ENCODE results near the gene PHTF2.
A peak's percentile ranks its signal among the peaks of the same experiment; 100 is the strongest.

The PHTF2 gene

GRCh38 chr7:77985974-77986339 lies 187.4 kb downstream of the PHTF2 start:
- Histone ChIP-seq H3K27ac (replicated peaks) (no peak overlapping the region), H3K4me3 (replicated peaks; ENCODE audit: insufficient read depth, low read length) (no peak overlapping the region), H3K27me3 (ENCODE audit: insufficient read depth, poor library complexity, severe bottlenecking) (no peaks in the 10 kb centered on the region)
- TF ChIP-seq REST (IDR thresholded peaks at IDR 0.05; ENCODE audit: insufficient replicate concordance, low read depth) (no peak), SPI1 (IDR thresholded peaks at IDR 0.05; ENCODE audit: borderline replicate concordance, low read depth) (no peak), GABPA (IDR thresholded peaks at IDR 0.05; ENCODE audit: low read depth) (no peak), POLR2AphosphoS5 (IDR thresholded peaks at IDR 0.05; ENCODE audit: low read depth) (no peak), CTCF (IDR thresholded peaks at IDR 0.05; ENCODE audit: insufficient read depth, low read length) (no peak)
- no peak for DNase-seq (ENCODE audit: low read depth in 1 of 2, low spot score in 1 of 2)

- TF ChIP-seq CTCF (IDR thresholded peaks at IDR 0.05; ENCODE audit: insufficient read depth, low read length) (no peak), GABPA (IDR thresholded peaks at IDR 0.05; ENCODE audit: low read depth) (no peak), SPI1 (IDR thresholded peaks at IDR 0.05; ENCODE audit: borderline replicate concordance, low read depth) (peak; percentile 47; the same call in 1 of the 2 replicates), POLR2AphosphoS5 (IDR thresholded peaks at IDR 0.05; ENCODE audit: low read depth) (peak; percentile 68)
- peak; percentile 47 to 76 for DNase-seq (ENCODE audit: low read depth in 1 of 2, low spot score in 1 of 2)
- Histone ChIP-seq H3K27ac (replicated peaks) (peak overlapping the region; percentile 39), H3K4me3 (replicated peaks; ENCODE audit: insufficient read depth, low read length) (no peak overlapping the region), H3K27me3 (ENCODE audit: insufficient read depth, poor library complexity, severe bottlenecking) (no peaks in the 10 kb centered on the region)
These were observed 191.5 kb downstream of the PHTF2 start for GRCh38 chr7:77989981-77990566.

GRCh38 chr7:77991656-77992055 lies 193.1 kb downstream of the PHTF2 start:
- no peak for DNase-seq (ENCODE audit: low read depth in 1 of 2, low spot score in 1 of 2)
- TF ChIP-seq POLR2AphosphoS5 (IDR thresholded peaks at IDR 0.05; ENCODE audit: low read depth) (no peak), SPI1 (IDR thresholded peaks at IDR 0.05; ENCODE audit: borderline replicate concordance, low read depth) (no peak), CTCF (IDR thresholded peaks at IDR 0.05; ENCODE audit: insufficient read depth, low read length) (no peak)
- Histone ChIP-seq H3K27ac (replicated peaks) (no peak overlapping the region), H3K27me3 (ENCODE audit: insufficient read depth, poor library complexity, severe bottlenecking) (no peaks in the 10 kb centered on the region), H3K4me3 (replicated peaks; ENCODE audit: insufficient read depth, low read length) (no peak overlapping the region)

GRCh38 chr7:77993838-77994237 lies 195.3 kb downstream of the PHTF2 start:
- Histone ChIP-seq H3K27ac (replicated peaks) (no peak overlapping the region), H3K27me3 (ENCODE audit: insufficient read depth, poor library complexity, severe bottlenecking) (no peaks in the 10 kb centered on the region), H3K4me3 (replicated peaks; ENCODE audit: insufficient read depth, low read length) (no peak overlapping the region)
- TF ChIP-seq POLR2AphosphoS5 (IDR thresholded peaks at IDR 0.05; ENCODE audit: low read depth) (no peak), CTCF (IDR thresholded peaks at IDR 0.05; ENCODE audit: insufficient read depth, low read length) (no peak), REST (IDR thresholded peaks at IDR 0.05; ENCODE audit: insufficient replicate concordance, low read depth) (no peak), SPI1 (IDR thresholded peaks at IDR 0.05; ENCODE audit: borderline replicate concordance, low read depth) (no peak), GABPA (IDR thresholded peaks at IDR 0.05; ENCODE audit: low read depth) (no peak)
- no peak for DNase-seq (ENCODE audit: low read depth in 1 of 2, low spot score in 1 of 2)
